Hippocampal formation (tissue), 2 donors: ENCODE data around the gene ANKRD11.

Experiments
- DNase-seq, 2 donors: peaks; one replicate each; lab custom pipeline; 2025; lab: John Stamatoyannopoulos, UW

Gene ANKRD11

DNA sequence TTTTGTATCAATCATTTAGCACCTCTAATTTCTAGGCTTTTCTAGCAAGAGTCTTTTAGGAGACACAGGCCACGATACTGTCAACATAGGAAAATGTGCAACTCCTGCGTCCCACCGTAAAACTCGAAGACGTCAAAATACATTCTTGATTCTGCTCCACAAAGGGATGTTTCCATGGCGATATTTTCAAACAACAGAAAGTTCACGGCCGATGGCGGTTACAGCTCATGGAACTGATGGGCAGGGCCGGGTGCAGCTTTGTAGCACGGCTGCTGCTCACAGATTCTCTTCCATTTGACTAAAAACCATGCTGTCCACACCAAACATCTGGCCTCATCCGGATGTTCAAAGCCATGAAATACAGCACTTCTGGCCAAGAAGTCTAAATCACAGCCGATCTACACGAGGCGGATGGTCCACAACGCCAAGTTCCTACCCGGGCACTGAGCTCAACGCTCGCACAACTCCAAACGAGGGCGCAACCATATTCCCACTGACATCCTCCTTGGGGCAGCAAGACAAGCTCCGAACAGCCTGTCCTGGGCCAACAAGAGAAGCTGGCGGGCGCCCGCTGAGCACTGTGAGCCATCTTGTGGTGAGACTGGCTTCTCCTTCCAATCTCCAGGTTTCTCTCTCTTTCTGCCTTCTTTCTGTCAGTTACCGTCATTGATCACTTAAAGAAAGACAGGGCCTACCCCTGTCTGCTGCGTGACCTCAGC, 193.0 kb downstream of the ANKRD11 start:
- no peak for DNase-seq

DNA sequence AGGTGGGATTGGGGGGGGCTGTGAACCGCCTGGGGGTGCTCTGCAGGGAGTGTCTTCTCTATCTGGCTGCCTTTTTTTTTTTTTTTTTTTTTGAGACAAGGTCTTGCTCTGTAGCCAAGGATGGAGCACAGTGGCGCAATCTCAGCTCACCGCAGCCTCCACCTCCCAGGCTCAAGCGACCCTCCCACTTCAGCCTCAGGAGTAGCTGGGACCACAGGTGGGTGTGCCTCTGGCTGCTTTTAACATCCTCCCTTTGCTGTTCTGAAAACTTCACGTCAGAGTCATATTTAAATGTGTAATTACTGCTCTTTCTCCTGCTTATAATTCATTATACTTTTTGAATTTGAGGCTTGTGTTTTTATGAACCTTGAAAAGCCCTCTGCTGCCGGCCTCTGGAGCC, 194.4 kb downstream of the ANKRD11 start:
- DNase-seq, result no peak

DNA sequence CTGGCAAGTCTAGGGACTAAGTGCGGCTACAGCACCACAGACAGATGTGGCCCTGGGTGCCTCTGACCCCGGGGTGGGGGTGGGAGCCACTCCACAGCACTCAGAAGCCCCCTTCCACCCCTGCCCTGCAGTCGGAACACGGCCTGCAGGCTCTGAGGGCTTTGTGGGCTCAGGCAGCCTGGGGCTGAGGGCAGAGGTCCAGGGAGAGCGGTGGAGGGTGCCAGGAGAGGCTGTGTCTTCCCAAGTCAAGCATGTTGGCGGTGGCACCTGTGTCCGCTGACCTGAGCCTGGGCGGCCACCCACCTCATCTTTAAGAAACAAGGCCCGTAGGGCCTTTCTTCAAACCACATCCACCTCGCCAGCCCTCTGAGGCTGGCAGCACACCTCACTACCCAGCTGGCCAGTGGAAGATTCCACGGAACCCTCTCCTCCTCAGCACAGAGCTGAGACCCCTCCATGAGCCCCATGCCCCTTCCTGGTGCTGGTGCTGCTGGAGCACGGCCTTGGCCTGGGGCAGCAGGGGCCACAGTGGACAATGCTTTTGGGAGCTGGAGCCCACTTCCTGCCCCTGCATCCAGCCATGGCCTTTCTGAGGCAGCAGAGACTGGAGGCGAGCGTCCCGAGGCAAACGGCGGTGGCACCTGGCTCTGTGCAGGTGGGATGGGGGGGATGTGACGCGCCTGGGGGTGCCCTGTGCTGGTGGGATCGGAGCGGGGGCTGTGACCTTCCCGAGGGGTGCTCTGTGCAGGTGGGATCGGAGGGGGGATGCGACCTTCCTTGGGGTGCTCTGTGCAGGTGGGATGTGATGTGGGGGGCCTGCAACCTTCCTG, 195.1 kb downstream of the ANKRD11 start:
- no peak for DNase-seq

DNA sequence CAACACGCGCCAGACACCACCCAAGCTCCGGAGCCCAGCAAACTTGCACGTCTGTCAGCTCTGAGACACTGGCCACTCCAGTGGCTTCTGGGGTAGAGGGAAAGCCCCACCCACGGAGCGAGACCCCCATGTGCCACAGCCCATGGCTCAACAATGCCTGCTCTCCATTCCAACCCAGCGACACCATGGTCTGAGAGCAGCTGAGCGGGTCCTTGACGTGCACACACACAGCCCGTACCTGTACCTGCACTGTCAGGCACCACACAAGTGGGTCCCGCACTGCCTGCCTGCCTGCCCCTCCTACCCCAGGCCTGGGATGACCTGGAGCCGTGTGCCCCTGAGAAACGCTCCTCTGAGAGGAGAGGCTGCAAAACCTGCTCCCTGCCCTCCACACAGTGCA, 195.9 kb downstream of the ANKRD11 start:
- no peak for DNase-seq

DNA sequence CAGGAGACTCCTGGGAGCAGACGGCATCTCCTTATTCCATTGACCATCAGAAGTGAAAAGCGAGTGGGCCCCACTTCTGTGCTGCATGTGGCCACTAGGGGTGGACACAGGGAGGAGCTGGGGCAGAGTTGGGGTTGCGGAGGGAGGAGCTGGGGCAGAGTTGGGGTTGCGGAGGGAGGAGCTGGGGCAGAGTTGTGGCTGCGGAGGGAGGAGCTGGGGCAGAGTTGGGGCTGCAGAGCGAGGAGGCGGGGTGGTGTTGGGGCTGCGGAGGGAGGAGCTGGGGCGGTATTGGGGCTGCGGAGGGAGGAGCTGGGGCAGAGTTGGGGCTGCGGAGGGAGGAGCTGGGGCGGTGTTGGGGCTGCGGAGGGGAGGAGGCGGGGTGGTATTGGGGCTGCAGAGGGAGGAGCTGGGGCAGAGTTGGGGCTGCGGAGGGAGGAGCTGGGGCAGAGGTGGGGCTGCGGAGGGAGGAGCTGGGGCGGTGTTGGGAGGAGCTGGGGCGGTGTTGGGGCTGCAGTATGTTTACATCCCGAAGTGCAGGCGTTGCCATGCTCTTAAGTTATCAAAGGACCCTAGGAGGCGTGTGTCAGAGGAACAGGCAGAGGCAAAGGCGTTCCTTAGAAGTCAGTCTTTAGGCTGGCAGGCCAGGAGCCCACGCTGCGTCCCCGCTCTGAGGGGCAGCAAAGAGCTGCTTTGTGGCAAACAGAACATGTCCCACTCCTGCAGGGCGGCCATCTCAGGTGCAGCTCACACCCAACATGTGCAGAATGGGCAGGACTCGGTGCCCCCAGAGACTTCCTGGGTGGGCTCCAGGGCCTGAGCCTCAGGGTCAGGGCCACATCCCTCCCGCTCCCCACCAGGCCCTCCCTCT, 196.9 kb downstream of the ANKRD11 start:
- no peak for DNase-seq

DNA sequence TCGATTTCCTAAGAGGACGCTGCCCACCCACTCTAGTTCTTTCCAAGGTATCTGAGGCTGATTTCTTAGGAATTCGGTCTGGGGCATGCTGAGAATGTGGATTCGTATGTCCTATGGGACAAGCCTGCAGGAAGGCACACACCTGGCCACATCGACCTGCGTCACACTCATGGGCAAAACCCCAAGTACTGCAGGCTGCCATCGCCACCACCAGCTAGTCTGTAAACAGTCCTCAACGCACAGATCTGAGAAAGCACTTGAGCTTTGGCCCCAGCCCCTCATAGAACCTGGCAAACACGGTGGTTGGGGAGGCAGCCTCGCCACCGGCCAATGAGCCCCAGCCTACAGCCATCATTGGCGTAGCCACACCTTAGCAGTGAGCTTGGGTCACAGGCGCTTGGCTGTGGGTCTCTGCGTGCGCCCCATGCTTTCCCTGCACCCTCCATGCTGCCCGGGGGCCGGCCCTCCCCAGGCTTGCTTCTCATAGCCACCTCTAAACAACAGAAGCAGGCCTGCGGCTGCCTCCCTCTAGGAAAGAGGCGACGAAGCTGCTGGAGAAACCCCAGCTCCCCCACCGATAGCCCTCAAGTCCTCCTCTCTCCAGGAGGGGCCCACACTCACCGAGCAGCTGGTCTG, 197.8 kb downstream of the ANKRD11 start:
- no peak for DNase-seq

DNA sequence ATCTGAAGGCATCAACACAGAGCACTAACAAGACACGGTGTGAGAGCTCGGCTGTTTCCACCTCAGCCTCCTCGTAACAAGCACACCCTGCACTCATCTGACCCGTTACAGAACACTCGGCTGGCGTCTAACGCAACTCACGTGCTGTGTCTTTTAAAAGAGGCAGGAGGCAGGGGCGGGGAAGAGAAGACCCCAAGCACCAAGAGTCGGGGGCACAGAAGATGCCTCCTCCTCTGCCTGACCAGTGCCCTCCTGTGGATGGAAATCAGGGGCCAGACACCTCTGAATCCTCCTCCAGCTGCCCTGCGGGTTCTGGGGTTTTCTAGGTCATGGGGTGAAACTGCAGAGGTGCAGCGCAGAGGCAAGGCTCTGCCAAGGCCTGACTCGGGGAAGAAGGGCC, 198.6 kb downstream of the ANKRD11 start:
- no peak for DNase-seq

DNA sequence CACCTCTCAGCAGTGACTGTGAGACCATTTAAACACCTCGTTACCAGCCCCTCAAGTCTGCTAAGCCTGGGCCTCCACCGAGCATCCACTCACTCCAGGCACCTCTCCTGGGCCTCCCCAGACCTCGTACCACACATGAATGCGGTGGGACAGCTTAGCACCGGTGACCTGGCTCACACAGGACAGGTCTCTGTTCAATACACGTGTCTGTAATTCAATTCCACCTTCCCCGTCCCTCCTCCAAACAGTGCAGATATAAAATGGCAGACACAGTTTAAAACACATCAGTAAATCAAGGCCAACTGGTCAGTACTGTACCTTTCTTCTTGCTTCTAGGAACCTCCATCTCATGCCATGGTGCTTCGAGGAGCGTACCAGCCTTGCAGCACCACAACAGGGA, 199.0 kb downstream of the ANKRD11 start:
- no peak for DNase-seq

DNA sequence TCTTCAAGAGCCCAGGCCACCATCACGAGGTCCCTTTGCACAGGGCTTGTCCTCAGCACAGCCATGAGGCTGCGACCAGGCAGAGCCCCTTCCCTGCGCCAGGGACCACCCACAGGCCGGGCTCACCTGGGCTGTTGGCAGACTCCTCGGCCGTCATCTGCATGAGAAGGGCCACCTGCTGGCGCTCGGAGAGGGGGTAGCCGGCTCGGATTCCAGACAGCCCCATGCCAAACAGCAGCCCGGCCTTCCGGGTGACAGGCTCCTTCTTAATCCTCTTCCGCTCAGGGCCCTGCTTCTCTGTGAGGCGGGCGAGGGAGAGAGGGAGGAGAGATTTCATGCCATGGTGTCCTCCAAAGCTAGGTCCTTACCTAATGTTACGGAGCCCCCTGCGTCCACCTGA, 199.5 kb downstream of the ANKRD11 start:
- DNase-seq, result no peak

DNA sequence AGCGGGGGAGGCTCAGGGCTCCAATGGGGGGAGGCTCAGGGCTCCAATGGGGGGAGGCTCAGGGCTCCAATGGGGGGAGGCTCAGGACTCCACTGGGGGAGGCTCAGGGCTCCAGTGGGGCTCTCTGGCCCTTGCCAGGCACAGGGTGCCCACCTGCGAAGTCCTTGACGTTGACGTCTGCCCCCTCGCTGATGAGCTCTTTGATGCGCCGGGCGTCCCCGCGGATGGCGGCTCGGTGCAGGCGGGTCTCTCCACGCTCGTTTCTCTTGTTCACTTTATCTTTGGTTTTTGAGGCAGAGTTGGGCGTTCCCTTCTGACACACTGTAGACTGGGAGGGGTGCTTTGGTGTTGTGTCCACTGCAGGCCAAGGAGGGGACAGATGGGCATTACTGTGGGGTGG, 199.9 kb downstream of the ANKRD11 start:
- no peak for DNase-seq

DNA sequence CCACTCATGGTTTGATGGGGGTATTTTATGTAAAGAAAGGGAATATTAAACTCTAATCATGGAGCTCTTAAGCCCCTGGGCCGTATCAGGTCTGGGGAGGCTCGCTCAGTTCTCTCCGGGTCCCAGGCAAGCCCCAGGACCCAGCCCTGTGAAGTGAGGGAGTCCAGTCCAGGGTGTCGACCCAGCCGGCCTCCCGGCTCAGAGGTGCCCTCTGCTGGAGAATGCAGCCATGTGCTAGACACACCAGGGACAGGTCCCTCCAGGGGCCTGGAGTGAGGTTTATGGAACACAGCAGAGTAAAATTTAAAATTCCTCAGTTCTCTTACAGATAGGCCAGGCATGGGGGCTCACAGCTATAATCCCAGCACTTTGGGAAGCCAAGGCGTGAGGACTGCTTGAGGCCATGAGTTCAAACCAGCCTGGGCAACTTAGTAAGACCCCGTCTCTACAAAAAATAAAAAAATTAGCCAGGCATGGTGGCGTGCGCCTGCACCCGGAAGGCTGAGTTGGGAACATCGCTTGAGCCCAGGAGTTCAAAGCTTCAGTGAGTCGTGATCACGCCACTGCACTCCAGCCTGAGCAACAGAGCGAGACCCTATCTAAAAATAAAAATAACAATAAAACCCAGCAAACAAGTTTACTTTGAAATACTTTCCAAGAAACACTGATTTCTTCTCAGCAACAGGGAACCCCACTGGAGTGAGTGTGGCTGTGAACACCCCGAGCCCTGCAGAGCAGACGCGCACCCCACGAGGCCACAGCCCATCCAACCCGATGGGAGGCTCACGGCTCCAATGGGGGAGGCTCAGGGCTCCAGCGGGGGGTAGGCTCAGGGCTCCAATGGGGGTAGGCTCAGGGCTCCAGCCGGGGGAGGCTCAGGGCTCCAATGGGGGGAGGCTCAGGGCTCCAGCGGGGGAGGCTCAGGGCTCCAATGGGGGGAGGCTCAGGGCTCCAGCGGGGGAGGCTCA, 200.6 kb downstream of the ANKRD11 start:
- DNase-seq, result peak; percentile 22 to 54

DNA sequence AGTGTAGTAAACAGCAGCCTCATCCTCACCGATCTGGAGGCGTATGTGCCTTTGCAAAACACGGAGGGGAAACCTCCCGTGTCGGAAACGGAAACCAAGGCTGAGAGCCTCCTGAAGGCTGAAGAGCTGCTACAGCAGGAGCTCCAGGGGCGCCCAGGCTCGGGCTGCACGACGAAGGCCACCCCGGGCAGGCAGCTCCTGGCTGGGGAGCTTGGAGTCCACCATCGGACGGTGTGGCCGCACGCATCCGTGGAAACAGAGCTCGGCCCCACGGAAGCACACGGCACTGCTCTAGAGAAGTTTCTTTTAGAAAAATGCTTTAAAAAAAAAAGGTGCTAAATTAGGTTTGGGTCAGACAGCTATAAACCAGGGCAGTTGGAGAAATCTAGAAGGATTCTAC, 201.4 kb downstream of the ANKRD11 start:
- DNase-seq, result no peak

DNA sequence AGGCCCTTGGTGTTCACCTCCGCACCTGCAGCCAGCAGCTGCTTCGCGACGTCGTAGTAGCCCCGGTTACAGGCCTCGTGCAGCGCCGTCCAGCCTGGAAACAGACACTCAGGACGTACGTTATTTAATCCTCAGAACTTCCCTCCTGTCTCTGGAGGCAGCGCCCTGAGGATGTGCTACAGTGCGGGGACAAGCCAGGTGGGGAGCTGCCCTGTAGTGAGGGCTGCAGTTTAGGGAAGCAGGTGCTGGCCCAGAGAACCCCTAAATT, 201.8 kb downstream of the ANKRD11 start:
- DNase-seq, result no peak

DNA sequence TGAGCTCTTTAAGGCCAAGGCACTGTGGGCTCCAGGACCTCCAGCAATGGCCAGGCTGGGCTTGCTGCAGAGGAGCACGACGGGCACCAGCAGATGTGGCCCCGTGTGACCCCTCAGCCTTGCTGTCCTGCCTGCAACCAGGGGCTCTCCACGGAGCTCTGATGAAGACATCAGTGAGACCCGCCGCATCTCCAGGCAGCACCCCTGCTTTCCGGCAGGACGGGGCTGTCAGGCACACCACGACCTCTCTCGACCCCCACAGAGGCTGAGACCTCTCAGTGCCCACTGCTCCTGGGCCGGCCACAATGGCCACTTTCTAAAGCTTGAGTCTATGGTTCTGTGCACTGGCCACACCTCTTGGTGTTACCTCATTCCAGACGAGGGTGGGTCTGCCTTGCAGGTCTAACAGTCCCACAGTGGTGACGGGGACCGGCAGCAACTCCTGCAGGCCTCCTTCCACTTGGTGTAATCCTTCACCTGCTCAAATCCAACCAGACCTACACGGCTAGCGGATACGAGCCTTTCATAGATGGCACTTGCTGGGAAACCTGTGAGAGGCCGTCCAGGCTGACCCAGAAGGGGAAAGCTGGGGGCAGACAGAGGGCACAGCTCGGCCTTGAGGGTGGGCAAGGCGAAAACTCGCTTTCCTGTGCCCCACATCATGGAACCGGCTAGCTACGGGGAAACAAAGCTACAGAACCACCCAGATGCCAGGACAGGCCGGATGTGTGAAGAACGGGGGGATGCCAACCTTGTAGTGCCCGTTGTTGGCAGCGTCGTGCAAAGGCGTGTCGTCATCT, 202.4 kb downstream of the ANKRD11 start:
- DNase-seq, result no peak

DNA sequence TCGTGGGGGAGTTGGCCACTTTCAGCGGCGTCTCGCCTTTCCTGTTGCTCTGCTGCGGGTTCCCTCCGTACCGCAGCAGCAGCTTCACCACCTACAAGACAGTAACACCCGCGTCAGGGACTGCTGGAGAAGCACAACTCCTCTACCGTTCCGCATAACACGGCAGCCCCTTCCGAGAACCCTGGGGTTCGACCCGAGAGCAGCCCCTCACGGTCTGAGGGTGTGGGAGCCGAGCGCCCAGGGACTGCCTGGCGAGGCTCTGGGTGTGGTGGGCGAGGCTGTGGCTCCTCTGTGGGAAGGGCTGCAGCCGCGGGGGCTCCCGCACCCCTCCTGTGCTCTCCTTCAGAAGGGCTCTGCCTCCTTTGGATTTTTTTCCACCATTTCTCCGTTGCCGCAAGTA, 204.3 kb downstream of the ANKRD11 start:
- no peak for DNase-seq

DNA sequence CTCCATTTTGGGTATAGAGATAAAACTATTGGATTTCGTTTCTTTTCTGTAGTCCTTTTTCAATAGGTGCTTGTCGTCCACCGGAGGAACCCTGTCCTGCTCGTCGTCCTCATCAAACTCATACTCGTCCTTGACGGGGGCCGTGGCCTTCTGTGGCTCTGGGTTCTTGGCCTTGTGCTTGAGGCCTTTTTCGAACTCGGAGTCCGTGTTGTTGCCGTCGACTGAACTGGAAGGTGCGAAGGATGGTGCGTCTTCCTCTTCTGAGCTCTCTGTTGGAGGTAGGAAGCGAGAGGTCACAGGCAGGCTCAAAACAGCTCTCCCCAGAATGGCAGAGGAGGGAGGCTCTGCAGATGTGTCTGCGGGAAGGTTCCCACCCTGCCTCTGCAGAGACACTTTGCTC, 205.0 kb downstream of the ANKRD11 start:
- DNase-seq, result no peak

DNA sequence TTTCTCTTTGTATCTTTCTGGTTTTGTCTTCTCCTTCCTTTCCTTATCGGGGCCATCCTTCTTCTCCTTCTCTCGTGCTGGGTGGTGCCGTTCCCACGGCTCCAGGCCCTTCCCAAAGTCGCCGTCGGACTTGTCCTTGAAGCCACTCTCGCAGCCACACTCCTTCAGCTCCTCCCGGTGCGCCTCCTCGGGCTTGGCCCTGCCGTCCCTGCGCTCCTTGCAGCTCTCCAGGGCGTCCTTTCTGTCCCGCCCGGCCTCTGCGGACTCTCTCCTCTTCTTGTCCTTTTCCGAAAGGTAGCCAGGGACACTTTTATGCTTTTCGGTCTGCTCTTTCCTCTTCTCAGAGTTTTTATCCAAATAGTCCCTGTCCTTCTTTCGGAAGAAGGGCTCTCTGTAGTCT, 206.9 kb downstream of the ANKRD11 start:
- DNase-seq, result no peak

DNA sequence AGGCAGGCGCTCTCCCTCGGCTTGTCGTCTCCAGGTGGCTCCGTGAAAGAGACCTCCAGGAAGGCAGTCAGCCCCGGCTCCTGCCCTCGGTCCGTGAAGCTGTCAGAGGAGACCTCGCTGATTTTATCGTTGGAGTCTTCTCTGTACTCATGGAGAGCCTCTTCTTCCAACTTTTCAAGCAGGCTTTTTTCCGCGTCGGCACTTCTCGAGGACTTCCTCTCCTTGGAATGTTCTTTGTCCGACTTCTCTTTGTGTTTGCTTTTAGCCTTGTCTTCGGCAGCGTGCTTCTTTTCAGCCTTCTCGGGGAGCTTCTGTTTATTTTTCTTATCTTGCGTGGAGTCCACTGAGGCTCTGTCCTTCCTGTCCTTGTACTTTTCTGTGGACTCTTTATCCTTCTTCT, 207.8 kb downstream of the ANKRD11 start:
- no peak for DNase-seq

DNA sequence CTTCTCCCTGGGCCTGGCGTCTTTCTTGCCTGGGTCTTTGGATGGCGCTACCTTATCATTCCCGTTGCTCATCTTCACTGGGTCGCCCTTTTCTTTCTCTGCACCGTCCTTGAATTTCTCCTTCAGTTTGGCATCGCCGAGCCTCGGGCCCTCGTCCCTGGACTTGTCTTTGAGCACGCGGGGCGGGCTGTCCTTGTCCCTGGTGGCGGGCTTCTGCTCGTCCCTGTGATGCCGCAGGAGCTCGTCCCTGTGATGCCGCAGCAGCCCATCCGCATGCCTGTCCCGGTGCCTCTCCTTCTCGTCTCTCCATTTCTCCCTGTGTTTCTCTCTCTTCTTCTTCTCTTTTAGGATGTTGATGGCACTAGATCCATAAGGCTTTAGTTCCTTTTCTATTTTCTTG, 208.5 kb downstream of the ANKRD11 start:
- no peak for DNase-seq

DNA sequence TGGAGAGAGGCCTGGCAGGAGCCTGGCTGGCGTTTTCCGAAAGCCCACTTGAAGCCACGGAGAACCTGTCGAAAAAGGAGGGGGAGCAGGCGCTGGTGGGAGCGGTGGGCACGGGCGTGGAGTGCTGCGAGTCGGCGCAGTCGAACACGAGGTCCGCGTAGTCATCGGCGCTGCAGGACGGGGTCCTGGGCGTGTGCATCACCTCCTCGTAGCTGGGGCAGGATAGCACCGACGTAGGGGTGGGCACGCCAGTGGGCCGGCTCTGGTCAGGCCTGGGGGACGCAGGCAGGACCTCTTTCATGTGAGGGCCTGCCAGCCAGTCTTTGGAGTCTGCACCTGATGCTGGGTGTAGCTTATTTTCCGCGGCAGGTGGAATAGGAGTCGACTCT, 209.2 kb downstream of the ANKRD11 start:
- DNase-seq, result no peak
